ENCODE measurements around the gene CRYM.

GRCh38 chr16:21236831-21237230 lies 41.3 kb downstream of the CRYM start:
- TF ChIP-seq FOXK1 (CRISPR knock-in tag; IDR thresholded peaks at IDR 0.05) (no peak), CTCF (IDR thresholded peaks at IDR 0.05) (no peak), TEAD4 (CRISPR knock-in tag; IDR thresholded peaks at IDR 0.05) (no peak), ZNF396 (CRISPR knock-in tag; IDR thresholded peaks at IDR 0.05; ENCODE audit: borderline replicate concordance) (no peak), SP1 (CRISPR knock-in tag; conservative IDR thresholded peaks at IDR 0.05) (no peak), JUN (CRISPR knock-in tag; IDR thresholded peaks at IDR 0.05) (no peak), RELA (CRISPR knock-in tag; IDR thresholded peaks at IDR 0.05; ENCODE audit: borderline replicate concordance) (no peak), MAX (CRISPR knock-in tag; IDR thresholded peaks at IDR 0.05) (no peak)
- TF ChIP-seq, protein P1, sequence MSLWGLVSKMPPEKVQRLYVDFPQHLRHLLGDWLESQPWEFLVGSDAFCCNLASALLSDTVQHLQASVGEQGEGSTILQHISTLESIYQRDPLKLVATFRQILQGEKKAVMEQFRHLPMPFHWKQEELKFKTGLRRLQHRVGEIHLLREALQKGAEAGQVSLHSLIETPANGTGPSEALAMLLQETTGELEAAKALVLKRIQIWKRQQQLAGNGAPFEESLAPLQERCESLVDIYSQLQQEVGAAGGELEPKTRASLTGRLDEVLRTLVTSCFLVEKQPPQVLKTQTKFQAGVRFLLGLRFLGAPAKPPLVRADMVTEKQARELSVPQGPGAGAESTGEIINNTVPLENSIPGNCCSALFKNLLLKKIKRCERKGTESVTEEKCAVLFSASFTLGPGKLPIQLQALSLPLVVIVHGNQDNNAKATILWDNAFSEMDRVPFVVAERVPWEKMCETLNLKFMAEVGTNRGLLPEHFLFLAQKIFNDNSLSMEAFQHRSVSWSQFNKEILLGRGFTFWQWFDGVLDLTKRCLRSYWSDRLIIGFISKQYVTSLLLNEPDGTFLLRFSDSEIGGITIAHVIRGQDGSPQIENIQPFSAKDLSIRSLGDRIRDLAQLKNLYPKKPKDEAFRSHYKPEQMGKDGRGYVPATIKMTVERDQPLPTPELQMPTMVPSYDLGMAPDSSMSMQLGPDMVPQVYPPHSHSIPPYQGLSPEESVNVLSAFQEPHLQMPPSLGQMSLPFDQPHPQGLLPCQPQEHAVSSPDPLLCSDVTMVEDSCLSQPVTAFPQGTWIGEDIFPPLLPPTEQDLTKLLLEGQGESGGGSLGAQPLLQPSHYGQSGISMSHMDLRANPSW (CRISPR knock-in tag; conservative IDR thresholded peaks at IDR 0.05; ENCODE audit: low read depth) = no peak

All from WTC11 (cell line).